CD4-positive, alpha-beta T cell (primary cell): ENCODE results near the gene ZNF536. TPM values are rescaled to one million over a fixed set of nuclear protein-coding genes. Genes with fewer than 3 reads are reported as not detected.
"Not testable (repeated sequence)": the region's sequence is repeated elsewhere in the genome, so short reads cannot be mapped to it uniquely, and the experiment has no call there.

Source experiments
- ATAC-seq: fragments of 200-7000 bp; cut with Tn5 transposase; one replicate; pipeline ENCODE4 v1.10.0; 2022; ENCODE audit warnings: mild to moderate bottlenecking; ENCODE audit not compliant: poor library complexity
- CTCF ChIA-PET: fragments of 350-600 bp; sonication (Branson Sonifier 250); formaldehyde crosslinking; loops from one replicate; lab custom pipeline; 2021; ENCODE audit warnings: antibody characterized with exemption, inconsistent platforms; lab: Charles Lee
- POLR2A ChIA-PET: fragments of 350-600 bp; sonication (Branson Sonifier 250); formaldehyde crosslinking; loops from one replicate; lab custom pipeline; 2021; ENCODE audit warnings: antibody characterized with exemption, inconsistent platforms; lab: Charles Lee
- DNase-seq, 14 experiments: peaks; one replicate each; pipeline ENCODE4 v3.0.0-alpha.2; 2013 to 2020; ENCODE audit warnings: mixed read lengths in 2 of 14
- H3K27ac ChIP-seq, 2 donors: one replicate each; pipeline versions ENCODE4 v1.5.1 to v1.7.0; 2013; ENCODE audit warnings: low read length in 2 of 2, low read depth in 1 of 2, mild to moderate bottlenecking in 1 of 2
- H3K27me3 ChIP-seq, 2 experiments: 1 replicate in 1 of 2; 2 replicates in 1 of 2; pipeline versions ENCODE4 v1.6.1 to v1.7.0; 2013; ENCODE audit warnings: low read length in 2 of 2, control low read depth in 1 of 2, mild to moderate bottlenecking in 1 of 2, moderate library complexity in 1 of 2; ENCODE audit not compliant: insufficient read depth in 2 of 2, control insufficient read depth in 1 of 2
- H3K36me3 ChIP-seq: one replicate; pipeline ENCODE4 v1.6.1; 2013; ENCODE audit warnings: low read length, control low read depth; ENCODE audit not compliant: insufficient read depth
- H3K4me1 ChIP-seq: one replicate; pipeline ENCODE4 v1.6.1; 2013; ENCODE audit warnings: low read length, control low read depth; ENCODE audit not compliant: insufficient read depth
- H3K4me3 ChIP-seq: one replicate; pipeline ENCODE4 v1.5.1; 2013; ENCODE audit warnings: mild to moderate bottlenecking, low read length, moderate library complexity
- H3K9me3 ChIP-seq, 2 experiments: 1 replicate in 1 of 2; 2 replicates in 1 of 2; pipeline versions ENCODE4 v1.6.1 to v1.7.0; 2013; ENCODE audit warnings: low read length in 2 of 2, mild to moderate bottlenecking in 2 of 2, control low read depth in 1 of 2, moderate library complexity in 1 of 2; ENCODE audit not compliant: control insufficient read depth in 1 of 2, insufficient read depth in 1 of 2
- H3K27ac Mint-ChIP-seq: one replicate; pipeline ENCODE4 v1.8.0; 2020; ENCODE audit warnings: mixed read lengths
- H3K27me3 Mint-ChIP-seq: one replicate; pipeline ENCODE4 v1.8.0; 2021; ENCODE audit warnings: mixed read lengths
- H3K36me3 Mint-ChIP-seq: one replicate; pipeline ENCODE4 v1.8.0; 2021; ENCODE audit warnings: low read depth, mixed read lengths
- H3K4me1 Mint-ChIP-seq: one replicate; pipeline ENCODE4 v1.8.0; 2021; ENCODE audit warnings: low read depth, mixed read lengths
- H3K4me3 Mint-ChIP-seq: one replicate; pipeline ENCODE4 v1.8.0; 2020; ENCODE audit warnings: mild to moderate bottlenecking, mixed read lengths
- H3K9me3 Mint-ChIP-seq: one replicate; pipeline ENCODE4 v1.8.0; 2020; ENCODE audit warnings: mixed read lengths
- intact Hi-C, 2 experiments: fragments of 100-400 bp; cut with DNase I in 1 of 2; cut with micrococcal nuclease in 1 of 2; formaldehyde crosslinking; loops; one replicate each; pipeline versions ENCODE4 v1.15.1 to v1.9.0; 2023 to 2025; cut with DNase I, micrococcal nuclease
- total RNA-seq, 174 experiments: library from RNA in 2 of 174; stranded (reverse) in 2 of 174; gene quantifications; one replicate each; pipeline ENCODE4 v1.2.3 and lab custom pipeline; 2021 to 2026
- TF ChIP-seq, protein P1 (sequence below): fragments of 200-600 bp; IDR thresholded peaks from one replicate; pipeline ENCODE4 v1.8.0; 2022; ENCODE audit warnings: antibody characterized with exemption, mild to moderate bottlenecking

The ZNF536 gene
- total RNA-seq, 2 experiments from 2014 or later = not detected

DNA sequence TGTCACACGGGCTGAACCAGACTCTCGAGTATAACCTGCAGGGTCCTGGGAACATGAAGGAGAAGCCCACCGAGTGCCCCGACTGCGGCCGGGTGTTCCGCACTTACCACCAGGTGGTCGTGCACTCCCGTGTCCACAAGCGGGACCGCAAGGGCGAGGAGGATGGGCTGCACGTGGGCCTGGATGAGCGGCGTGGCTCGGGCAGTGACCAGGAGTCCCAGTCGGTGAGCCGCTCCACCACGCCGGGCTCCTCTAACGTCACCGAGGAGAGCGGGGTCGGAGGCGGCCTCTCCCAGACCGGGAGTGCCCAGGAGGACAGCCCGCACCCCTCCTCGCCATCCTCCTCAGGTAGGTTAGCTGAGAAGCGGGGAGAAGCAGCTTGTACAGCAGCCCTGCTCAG, 73.2 kb downstream of the ZNF536 start:
- no peaks in the 10 kb centered on the region for H3K4me1 ChIP-seq
- H3K36me3 ChIP-seq = no peaks in the 10 kb centered on the region
- Mint-ChIP-seq H3K4me3 (no peak overlapping the region), H3K27ac (no peak overlapping the region), H3K4me1 (no peaks in the 10 kb centered on the region), H3K9me3 (peaks cover 3% of the 10 kb centered on the region), H3K27me3 (peaks cover 17% of the 10 kb centered on the region), H3K36me3 (no peaks in the 10 kb centered on the region)
- no peaks in the 10 kb centered on the region for H3K27me3 ChIP-seq
- no peak overlapping the region for H3K4me3 ChIP-seq
- POLR2A ChIA-PET = no interaction called here
- intact Hi-C loops = no loop called here
- H3K9me3 ChIP-seq = peaks cover 0 to 34% of the 10 kb centered on the region in 2 experiments
- ATAC-seq (no peak), DNase-seq (no peak)
- TF ChIP-seq, protein P1, sequence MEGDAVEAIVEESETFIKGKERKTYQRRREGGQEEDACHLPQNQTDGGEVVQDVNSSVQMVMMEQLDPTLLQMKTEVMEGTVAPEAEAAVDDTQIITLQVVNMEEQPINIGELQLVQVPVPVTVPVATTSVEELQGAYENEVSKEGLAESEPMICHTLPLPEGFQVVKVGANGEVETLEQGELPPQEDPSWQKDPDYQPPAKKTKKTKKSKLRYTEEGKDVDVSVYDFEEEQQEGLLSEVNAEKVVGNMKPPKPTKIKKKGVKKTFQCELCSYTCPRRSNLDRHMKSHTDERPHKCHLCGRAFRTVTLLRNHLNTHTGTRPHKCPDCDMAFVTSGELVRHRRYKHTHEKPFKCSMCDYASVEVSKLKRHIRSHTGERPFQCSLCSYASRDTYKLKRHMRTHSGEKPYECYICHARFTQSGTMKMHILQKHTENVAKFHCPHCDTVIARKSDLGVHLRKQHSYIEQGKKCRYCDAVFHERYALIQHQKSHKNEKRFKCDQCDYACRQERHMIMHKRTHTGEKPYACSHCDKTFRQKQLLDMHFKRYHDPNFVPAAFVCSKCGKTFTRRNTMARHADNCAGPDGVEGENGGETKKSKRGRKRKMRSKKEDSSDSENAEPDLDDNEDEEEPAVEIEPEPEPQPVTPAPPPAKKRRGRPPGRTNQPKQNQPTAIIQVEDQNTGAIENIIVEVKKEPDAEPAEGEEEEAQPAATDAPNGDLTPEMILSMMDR = no peak
- no peak overlapping the region for H3K27ac ChIP-seq
- CTCF ChIA-PET = no interaction called here

- H3K4me3 ChIP-seq, H3K36me3 ChIP-seq, DNase-seq, H3K36me3 Mint-ChIP-seq, CTCF ChIA-PET, H3K9me3 Mint-ChIP-seq, H3K27ac ChIP-seq, ATAC-seq, H3K27ac Mint-ChIP-seq, POLR2A ChIA-PET, intact Hi-C loops, H3K4me3 Mint-ChIP-seq, H3K4me1 Mint-ChIP-seq, H3K27me3 ChIP-seq, H3K4me1 ChIP-seq: not testable (repeated sequence)
- H3K27me3 Mint-ChIP-seq = peaks cover 17% of the 10 kb centered on the region
- peaks cover 0 to 31% of the 10 kb centered on the region in 2 experiments for H3K9me3 ChIP-seq
Observed at GRCh38 chr19:30446120-30446519, 73.9 kb downstream of the ZNF536 start.

- ATAC-seq (no peak), DNase-seq (no peak)
- H3K27me3 ChIP-seq = no peaks in the 10 kb centered on the region
- H3K4me3 Mint-ChIP-seq = no peak overlapping the region
- no peaks in the 10 kb centered on the region for H3K36me3 ChIP-seq
- peaks cover 17% of the 10 kb centered on the region for H3K27me3 Mint-ChIP-seq
- intact Hi-C loops = no loop called here
- H3K9me3 ChIP-seq = peaks cover 0 to 29% of the 10 kb centered on the region in 2 experiments
- H3K9me3 Mint-ChIP-seq = peaks cover 3% of the 10 kb centered on the region
- no peaks in the 10 kb centered on the region for H3K4me1 ChIP-seq
- TF ChIP-seq, protein P1 = no peak
- no peaks in the 10 kb centered on the region for H3K36me3 Mint-ChIP-seq
- H3K4me3 ChIP-seq = no peak overlapping the region
- no peak overlapping the region for H3K27ac Mint-ChIP-seq
- H3K4me1 Mint-ChIP-seq = no peaks in the 10 kb centered on the region
- ChIA-PET POLR2A (no interaction called here), CTCF (no interaction called here)
- no peak overlapping the region for H3K27ac ChIP-seq
Observed at GRCh38 chr19:30446850-30447552, 74.8 kb downstream of the ZNF536 start.

DNA sequence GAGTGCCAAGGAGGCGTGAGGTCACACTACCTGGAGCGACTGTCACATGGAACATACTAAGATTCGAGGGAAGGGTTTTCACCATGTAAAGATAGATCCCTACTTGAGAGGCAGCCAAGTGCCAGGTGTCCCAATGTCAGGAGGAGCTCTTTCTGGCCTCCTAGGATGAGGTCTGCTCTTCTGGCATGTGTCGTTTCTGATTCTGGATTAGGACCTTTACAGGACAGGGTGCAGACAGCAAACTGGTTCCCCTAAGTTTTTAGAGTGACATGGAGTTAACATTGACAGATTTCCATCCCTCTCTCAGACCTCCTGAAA, 75.3 kb downstream of the ZNF536 start:
- TF ChIP-seq, protein P1 = no peak
- ATAC-seq (no peak), DNase-seq (no peak)
- ChIA-PET CTCF (no interaction called here), POLR2A (no interaction called here)
- H3K36me3 ChIP-seq = no peaks in the 10 kb centered on the region
- no peaks in the 10 kb centered on the region for H3K27me3 ChIP-seq
- H3K27me3 Mint-ChIP-seq = peaks cover 17% of the 10 kb centered on the region
- H3K4me3 Mint-ChIP-seq = no peak overlapping the region
- no peak overlapping the region for H3K4me3 ChIP-seq
- H3K27ac Mint-ChIP-seq = no peak overlapping the region
- H3K4me1 Mint-ChIP-seq = no peaks in the 10 kb centered on the region
- intact Hi-C loops = no loop called here
- no peaks in the 10 kb centered on the region for H3K36me3 Mint-ChIP-seq
- H3K27ac ChIP-seq = no peak overlapping the region
- no peaks in the 10 kb centered on the region for H3K4me1 ChIP-seq
- peaks cover 3% of the 10 kb centered on the region for H3K9me3 Mint-ChIP-seq
- peaks cover 0 to 29% of the 10 kb centered on the region in 2 experiments for H3K9me3 ChIP-seq
